Measurements from ENCODE around the gene SLC12A7. TPM values are rescaled to one million over a fixed set of nuclear protein-coding genes. Genes with fewer than 3 reads are reported as not detected.

The SLC12A7 gene
- total RNA-seq, 2 donors from 2014 or later = 58.9 to 61.6 TPM

DNA sequence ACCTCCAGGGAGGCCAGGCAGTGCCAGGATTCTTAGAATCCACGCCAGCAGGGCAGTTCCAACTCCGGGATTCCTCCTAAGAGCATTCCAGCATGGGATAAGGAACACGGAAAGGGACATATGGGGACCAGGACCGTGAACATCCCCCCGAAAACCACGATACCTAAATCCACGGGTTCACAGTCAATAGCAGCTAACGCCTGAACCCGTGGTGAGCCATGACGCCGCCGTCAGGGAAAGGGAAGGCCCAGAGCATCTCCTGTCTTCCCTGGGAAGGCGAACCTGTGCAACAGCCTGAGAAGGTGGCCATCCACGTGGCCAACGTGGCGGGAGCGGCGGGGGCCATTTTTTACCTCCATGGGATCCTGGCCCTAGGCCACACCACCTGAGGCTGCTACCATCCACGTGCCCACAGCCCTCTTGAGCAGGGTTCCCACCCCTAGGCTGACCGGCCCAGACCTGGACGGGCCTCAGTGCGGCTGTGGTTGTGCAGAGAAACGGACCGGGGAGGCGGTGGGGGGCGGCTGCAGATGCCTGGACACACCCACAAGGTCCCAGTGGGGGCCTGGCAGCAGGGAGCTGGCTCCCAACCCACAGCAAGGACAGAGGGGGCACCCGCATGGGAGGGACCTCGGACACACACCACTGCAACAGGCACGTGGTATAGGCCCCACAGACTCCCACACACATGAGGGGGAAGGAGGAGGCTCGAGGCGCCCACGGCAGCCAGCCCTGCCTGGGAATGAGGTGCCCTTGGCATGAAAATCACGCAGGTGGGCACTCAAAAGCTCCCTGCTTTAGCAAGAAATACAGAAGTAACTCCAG, 42.8 kb downstream of the SLC12A7 start:
- no peak overlapping the region for H3K27ac Mint-ChIP-seq
- H3K4me3 Mint-ChIP-seq = no peak overlapping the region
- no peaks in the 10 kb centered on the region for H3K27me3 Mint-ChIP-seq (ENCODE audit: insufficient read depth)
- peak overlapping the region; percentile 24 for H3K27ac ChIP-seq (ENCODE audit: low read depth, low read length)
- no peak overlapping the region for H3K9ac ChIP-seq (ENCODE audit: extremely low read depth, low read length, poor library complexity, severe bottlenecking)
- no peaks in the 10 kb centered on the region for H3K9me3 ChIP-seq (ENCODE audit: control insufficient read depth, low read length)
- H3K4me1 Mint-ChIP-seq = no peaks in the 10 kb centered on the region
- TF ChIP-seq, protein P1, sequence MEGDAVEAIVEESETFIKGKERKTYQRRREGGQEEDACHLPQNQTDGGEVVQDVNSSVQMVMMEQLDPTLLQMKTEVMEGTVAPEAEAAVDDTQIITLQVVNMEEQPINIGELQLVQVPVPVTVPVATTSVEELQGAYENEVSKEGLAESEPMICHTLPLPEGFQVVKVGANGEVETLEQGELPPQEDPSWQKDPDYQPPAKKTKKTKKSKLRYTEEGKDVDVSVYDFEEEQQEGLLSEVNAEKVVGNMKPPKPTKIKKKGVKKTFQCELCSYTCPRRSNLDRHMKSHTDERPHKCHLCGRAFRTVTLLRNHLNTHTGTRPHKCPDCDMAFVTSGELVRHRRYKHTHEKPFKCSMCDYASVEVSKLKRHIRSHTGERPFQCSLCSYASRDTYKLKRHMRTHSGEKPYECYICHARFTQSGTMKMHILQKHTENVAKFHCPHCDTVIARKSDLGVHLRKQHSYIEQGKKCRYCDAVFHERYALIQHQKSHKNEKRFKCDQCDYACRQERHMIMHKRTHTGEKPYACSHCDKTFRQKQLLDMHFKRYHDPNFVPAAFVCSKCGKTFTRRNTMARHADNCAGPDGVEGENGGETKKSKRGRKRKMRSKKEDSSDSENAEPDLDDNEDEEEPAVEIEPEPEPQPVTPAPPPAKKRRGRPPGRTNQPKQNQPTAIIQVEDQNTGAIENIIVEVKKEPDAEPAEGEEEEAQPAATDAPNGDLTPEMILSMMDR (conservative IDR thresholded peaks at IDR 0.05) = no peak
- peaks cover 19% of the 10 kb centered on the region for H3K36me3 Mint-ChIP-seq (ENCODE audit: low read depth)
- H3K4me3 ChIP-seq (ENCODE audit: low read length) = no peak overlapping the region
- WGBS, 2 experiments (ENCODE audit: insufficient coverage in 1 of 2, insufficient read length in 1 of 2) = 93 to 96% methylated on average over 24 to 33 of the region's 33 CpGs
- no peaks in the 10 kb centered on the region for H3K27me3 ChIP-seq (ENCODE audit: control insufficient read depth, insufficient read depth, low read length, poor library complexity, severe bottlenecking)
- H3K4me1 ChIP-seq (ENCODE audit: control insufficient read depth, insufficient read depth, low read length) = no peaks in the 10 kb centered on the region
- no peaks in the 10 kb centered on the region for H3K9me3 Mint-ChIP-seq
- no peak for DNase-seq
- no peaks in the 10 kb centered on the region for H3K36me3 ChIP-seq (ENCODE audit: control insufficient read depth, insufficient read depth, low read length)

DNA sequence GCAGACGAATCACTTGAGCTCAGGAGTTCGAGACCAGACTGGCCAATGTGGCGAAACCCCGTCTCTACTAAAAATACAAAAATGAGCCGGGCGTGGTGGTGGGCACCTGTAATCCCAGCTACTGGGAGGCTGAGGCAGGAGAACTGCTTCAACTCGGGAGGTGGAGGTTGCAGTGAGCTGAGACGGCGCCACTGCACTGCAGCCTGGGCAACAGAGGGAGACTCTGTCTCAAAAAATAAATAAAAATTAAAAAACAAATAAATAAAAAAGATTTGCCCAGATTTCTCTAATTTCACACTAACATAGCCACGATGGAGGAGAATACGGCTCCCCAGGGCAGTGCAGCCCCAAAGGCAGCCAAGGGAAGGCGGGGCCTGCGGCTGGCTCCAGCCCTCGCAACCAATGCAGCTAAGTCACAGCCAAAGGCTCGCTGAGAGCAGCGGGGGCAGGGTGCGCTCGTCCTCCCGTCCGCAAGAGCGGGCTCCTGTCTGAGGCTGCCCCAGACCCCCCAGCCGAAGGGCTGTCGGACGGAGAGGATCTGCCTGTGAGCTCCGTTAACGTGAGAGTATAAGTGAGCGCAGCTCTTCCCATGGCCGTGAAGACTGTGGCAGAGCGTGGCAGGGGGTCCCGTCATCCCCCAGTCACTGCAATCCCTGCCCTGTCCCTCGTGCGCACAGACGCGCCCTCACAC, 43.5 kb downstream of the SLC12A7 start:
- Mint-ChIP-seq H3K27me3 (ENCODE audit: insufficient read depth) (no peaks in the 10 kb centered on the region), H3K9me3 (no peaks in the 10 kb centered on the region), H3K27ac (no peak overlapping the region), H3K4me1 (no peaks in the 10 kb centered on the region), H3K36me3 (ENCODE audit: low read depth) (peaks cover 16% of the 10 kb centered on the region), H3K4me3 (no peak overlapping the region)
- no peaks in the 10 kb centered on the region for H3K36me3 ChIP-seq (ENCODE audit: control insufficient read depth, insufficient read depth, low read length)
- no peaks in the 10 kb centered on the region for H3K4me1 ChIP-seq (ENCODE audit: control insufficient read depth, insufficient read depth, low read length)
- H3K9me3 ChIP-seq (ENCODE audit: control insufficient read depth, low read length) = no peaks in the 10 kb centered on the region
- WGBS, 2 experiments (ENCODE audit: insufficient coverage in 1 of 2, insufficient read length in 1 of 2) = 91 to 96% methylated on average over 27 to 32 of the region's 34 CpGs
- no peak overlapping the region for H3K9ac ChIP-seq (ENCODE audit: extremely low read depth, low read length, poor library complexity, severe bottlenecking)
- peak overlapping the region; percentile 24 for H3K27ac ChIP-seq (ENCODE audit: low read depth, low read length)
- H3K27me3 ChIP-seq (ENCODE audit: control insufficient read depth, insufficient read depth, low read length, poor library complexity, severe bottlenecking) = no peaks in the 10 kb centered on the region
- TF ChIP-seq, protein P1 (conservative IDR thresholded peaks at IDR 0.05) = no peak
- DNase-seq = no peak
- no peak overlapping the region for H3K4me3 ChIP-seq (ENCODE audit: low read length)

DNA sequence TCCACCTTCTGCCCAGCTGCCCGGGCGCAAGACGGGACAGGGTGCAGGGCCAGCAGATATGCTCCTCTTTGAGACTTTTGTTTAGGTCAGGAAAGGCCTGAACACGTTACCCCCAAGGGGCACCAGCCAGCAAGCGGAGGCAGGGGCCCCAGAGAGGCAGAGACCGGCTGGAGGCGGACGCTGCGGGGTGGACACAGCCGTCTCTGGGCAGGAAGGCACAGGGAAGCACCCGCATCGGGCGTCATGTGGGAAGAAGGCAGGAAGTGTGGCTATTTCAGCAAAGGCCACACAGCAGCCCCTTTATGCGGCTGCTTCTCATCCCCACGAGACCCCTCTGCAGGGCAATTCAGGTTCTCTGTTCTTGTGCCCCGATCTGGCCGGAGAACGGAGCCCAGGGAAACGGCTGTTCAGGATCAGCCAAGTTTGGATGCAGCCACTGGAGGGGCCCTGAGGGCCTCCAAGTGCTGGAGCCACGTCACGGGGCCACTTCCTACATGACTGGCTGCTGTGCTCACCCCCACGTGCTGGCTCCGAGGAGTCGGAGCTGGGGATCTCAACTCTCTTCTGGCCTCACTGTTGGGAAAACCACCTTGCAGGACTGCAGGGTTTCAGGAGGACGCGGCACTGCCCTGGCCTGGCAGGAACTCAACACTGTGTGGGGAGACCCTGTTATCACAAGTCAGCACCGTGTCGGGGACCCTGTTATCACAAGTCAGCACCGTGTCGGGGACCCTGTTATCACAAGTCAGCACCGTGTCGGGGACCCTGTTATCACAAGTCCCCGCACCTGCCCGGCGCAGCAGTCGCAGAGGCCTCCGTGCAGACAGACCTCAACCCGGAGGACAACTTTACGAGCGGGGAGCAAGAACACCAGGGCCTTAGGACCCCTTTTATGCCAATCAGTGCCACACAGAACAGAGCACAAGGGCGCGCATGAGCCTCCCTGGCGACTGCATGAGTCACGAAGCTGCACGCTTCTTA, 44.4 kb downstream of the SLC12A7 start:
- H3K27me3 Mint-ChIP-seq (ENCODE audit: insufficient read depth) = no peaks in the 10 kb centered on the region
- Histone ChIP-seq H3K27me3 (ENCODE audit: control insufficient read depth, insufficient read depth, low read length, poor library complexity, severe bottlenecking) (no peaks in the 10 kb centered on the region), H3K27ac (ENCODE audit: low read depth, low read length) (no peak overlapping the region), H3K9me3 (ENCODE audit: control insufficient read depth, low read length) (no peaks in the 10 kb centered on the region), H3K9ac (ENCODE audit: extremely low read depth, low read length, poor library complexity, severe bottlenecking) (no peak overlapping the region), H3K4me3 (ENCODE audit: low read length) (no peak overlapping the region), H3K4me1 (ENCODE audit: control insufficient read depth, insufficient read depth, low read length) (no peaks in the 10 kb centered on the region), H3K36me3 (ENCODE audit: control insufficient read depth, insufficient read depth, low read length) (no peaks in the 10 kb centered on the region)
- no peaks in the 10 kb centered on the region for H3K4me1 Mint-ChIP-seq
- H3K36me3 Mint-ChIP-seq (ENCODE audit: low read depth) = peaks cover 16% of the 10 kb centered on the region
- TF ChIP-seq, protein P1 (conservative IDR thresholded peaks at IDR 0.05) = no peak
- DNase-seq = no peak
- H3K4me3 Mint-ChIP-seq = no peak overlapping the region
- 95 to 97% methylated on average over 36 to 45 of the region's 45 CpGs for WGBS, 2 experiments (ENCODE audit: insufficient coverage in 1 of 2, insufficient read length in 1 of 2)
- no peak overlapping the region for H3K27ac Mint-ChIP-seq
- no peaks in the 10 kb centered on the region for H3K9me3 Mint-ChIP-seq

All from endodermal cell (in vitro differentiated cells).